DND-41 (cell line): Measurements from ENCODE around the gene SERPINH1.

Experiments
- CTCF ChIP-seq: IDR thresholded peaks from 2 replicates; pipeline ENCODE4 v1.5.1; 2012; ENCODE audit warnings: borderline replicate concordance, low read length, moderate library complexity, mild to moderate bottlenecking; ENCODE audit not compliant: poor library complexity, severe bottlenecking; ENCODE audit errors: extremely low read depth
- EZH2 ChIP-seq: IDR thresholded peaks from 3 replicates; pipeline ENCODE4 v1.6.1; 2012; ENCODE audit warnings: borderline replicate concordance, low read depth, mild to moderate bottlenecking, moderate library complexity, low read length, inconsistent platforms; ENCODE audit not compliant: severe bottlenecking

DNA sequence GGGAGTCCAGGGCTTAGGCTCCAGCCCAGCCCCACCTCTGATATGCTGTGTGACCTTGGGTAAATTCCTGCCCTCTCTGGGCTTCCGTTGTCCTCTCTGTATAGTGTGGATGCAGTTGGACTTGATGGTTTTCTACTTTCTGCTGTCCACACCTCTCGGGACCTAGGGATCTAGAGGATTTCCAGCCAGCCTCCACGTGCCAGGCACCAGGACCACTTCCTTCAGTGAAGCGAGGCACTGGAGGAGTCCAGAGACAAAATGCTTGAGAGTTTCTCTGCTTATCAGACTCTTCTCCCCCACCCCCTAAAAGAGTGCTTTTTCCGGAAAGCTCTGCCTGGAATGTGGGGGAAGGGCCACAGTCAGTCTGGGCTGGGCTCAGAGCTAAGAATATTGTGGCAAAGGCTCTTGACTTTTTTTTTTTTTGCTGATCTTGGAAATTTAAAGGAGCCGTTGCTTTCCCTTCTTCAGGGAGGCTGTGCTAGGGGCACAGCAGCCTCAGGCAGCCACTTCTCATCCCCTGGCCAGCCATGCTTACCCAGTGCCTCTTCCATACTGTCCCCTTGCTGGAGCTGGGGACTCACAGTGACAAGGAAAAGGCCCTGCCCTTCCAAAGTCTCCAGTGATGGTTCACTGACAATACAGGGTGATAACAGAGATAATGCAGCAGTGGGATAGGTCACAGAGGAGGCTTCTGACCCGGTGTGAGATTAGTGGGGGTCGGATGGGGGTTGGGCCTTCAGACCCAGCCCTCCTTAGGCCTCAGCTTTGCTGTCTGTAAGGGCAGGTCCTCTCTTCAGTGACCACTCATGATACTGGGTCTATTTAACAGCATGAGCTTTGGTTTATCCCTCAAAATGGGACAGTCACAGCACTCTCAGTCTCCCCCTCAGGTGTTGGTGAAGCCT is 2.9 kb upstream of the SERPINH1 start:
- no peak for TF ChIP-seq CTCF
- no peak for TF ChIP-seq EZH2
